ENCODE results near the gene PRKN.

The PRKN gene

DNA sequence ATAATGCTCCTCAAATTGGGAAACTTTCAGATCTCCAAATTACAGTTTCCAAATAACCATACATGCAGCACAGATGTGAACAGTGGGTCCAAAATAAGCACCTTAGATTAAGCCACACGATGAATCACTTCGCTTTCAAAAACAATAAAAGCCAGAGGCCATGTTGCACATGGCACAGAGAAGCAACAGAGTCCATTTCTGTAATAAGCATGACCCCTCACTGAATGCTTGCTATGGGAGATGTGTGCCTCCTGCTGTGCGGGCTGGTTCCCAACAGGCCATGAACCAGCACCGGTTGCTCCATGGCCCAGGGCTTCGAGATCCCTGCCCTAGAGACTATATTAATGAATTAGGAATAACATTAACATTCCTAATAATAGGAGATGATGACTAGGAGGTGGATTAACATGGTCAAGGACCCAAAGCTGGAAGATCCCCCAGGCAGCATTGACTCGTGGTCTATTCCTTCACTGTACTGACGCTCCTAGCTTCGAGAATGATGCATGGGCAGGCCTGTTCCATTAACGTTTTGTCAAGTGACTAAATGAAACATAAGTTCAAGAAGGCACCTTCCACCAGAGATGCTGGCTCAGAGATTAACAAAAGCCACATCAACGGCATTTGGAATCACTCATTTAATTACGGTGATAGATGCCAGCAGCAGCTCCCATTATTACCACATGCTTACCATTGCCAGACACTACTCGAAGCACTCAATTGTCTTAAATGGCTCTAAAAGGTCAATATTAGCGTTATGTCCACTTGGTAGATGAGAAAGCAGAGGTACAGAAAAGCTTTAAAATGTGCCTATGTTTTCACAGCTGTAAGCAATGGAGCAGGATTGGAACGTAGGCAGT lies 983.1 kb downstream of the PRKN start:
- DNase-seq: no peak

DNA sequence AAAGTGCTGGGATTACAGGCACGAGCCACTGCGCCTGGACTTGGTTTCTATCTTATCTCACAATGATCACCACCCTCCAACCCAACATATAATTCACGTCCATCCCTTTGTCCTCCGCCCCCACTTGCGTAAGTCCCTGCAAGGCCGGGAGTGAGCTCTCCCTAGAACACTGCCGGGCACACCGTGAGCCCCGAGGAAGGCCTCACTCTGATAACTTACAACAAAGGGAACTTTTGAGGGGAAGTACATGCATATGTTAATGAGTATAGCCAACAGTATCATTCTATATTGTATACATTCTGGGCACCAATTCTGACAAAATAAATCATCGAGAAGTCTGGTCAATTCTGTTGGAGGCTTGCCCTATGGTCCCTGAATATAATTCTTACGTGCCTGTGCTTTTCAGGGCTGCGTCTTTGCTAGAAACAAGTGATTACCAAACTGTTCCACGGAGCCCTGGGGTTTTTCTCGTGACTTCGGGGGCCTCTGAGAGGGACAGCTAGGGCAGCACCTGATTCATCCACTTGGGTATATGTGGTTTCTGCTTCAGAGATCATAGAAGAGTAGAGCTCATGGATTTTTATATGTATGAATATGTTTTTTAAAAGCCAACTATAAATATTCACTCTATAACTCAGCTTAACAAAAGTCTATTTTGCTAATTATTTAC lies 983.9 kb downstream of the PRKN start:
- DNase-seq: no peak

DNA sequence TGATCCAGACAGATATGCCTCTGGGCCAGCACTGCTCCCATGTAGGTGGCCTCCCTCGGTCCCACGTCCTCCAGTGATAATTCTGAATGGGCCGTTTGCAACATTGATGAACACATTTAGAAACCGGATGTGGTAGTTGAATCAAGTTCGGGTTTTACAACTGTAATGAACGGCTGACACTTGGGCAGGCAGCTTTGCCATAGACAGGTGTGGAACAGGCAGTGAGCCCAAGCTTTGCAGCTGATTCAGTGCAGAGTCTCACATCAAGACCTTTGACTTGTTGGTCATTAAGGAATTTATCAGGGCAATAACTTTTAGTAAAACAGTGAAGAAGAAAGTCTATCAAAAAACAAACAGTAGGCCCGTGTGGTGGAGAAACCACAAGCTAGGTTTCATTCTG lies 987.1 kb downstream of the PRKN start:
- DNase-seq: no peak

DNA sequence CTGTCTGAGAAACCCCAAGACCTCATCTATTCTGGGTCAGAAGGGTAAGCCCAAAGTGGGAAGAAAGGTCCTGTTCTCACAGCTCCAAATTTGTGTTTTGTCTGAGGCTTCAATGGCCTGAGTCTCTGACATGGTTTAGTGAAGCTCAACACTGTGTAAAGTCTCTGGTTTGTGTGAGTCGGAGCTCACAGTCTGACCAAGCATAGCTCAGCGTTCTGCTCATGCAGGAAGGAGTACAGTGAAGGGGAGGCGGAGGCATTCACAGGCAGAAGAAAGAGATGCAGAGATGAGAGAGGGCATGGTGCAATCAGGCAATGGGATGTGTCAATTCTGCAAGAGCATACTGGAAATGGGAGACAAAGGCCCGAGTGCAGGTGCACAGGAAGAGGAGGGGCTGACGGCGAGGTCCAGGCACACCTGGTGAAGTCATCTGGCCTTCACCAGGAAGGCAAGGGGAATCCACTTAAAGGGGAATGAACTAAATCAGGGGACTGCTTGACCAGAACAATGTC lies 990.7 kb downstream of the PRKN start:
- DNase-seq: no peak

DNA sequence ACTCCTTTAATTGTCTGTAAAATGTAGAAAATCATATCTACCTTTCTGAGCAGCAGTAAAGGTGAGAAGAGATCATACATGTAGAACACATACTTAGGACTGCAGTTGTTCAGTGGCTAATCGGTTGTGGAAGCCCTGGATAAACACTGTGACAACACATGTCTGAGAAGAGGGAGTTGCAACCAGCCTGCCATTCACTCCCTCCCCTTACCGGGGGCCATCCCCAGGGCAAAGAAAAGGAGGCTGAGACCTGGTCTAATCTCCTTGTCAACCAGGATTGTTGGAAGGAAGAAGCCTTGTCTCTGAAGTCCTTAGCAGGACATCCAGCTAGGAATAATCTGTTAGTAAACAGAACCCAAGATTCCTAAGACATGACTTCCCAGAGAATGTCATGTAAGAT lies 991.2 kb downstream of the PRKN start:
- DNase-seq: no peak

DNA sequence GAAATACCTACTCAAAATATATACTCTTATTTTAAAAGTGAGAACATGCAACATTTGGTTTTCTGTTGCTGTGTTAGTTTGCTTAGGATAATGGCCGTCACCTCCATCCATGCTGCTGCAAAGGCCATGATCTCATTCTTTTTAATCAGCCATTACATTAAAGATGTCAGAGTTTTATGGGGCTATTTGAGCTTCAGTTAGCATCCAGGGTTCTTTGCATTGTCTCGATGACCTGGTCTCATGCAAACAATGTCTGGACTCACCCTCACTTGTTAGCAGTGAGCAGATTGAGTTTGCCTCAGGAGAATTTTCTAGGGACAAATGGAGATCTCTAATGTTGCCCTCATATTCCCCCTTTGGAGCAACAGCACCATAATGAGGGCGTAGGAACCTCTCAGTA lies 995.0 kb downstream of the PRKN start:
- no peak for DNase-seq

DNA sequence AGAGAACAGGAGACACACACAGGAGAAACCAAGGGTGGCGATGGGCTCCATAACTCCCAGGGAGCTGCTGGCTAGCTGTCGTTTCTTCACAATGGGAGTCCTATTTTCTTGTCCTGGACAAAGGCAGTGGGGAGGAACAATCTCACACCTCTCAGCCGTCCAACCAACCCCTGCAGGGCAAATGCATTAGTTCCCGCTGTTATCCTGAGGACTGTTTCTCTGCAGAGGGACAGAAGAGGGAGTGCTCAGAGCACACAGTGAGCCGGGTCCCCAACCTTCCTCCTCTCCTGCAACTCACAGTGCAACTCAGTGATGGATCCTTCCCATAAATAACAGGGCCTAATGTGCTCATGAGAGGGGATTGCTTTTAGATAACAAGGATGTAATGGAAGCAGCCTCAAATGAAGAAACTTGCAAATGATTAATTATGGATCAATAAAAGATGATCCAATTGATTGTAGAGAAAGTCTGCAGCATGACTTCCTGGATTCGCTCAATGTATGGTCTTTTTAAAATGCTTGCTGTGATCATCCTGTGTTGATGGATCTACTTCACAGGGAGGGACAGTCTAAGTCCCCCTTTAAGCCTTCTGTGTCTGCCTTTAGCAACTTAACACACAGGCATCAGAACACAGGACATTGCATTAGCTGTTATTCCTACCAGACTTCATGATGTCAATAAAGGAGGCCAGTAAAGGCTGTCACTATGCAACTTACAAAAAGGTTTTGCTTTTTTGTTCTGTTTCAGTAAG lies 1000.3 kb downstream of the PRKN start:
- DNase-seq: no peak

DNA sequence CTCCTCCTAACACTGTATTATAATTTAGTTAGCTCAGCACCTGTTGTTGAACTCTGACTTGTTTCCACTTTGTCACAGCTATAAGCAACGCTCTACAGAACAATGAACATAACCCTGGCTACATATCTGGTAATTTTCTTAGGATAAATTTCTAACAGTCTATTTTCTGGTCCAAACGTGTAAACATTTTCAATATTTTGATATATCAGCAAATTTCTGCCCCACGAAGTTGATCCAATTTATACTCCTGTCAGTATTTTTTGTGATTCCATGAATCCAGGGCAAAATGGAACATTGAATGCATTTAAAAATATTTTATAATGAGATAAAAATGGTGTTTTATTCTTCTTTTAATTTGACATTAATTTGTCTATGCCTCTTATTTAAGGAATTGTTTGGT lies 1005.2 kb downstream of the PRKN start:
- DNase-seq: no peak

DNA sequence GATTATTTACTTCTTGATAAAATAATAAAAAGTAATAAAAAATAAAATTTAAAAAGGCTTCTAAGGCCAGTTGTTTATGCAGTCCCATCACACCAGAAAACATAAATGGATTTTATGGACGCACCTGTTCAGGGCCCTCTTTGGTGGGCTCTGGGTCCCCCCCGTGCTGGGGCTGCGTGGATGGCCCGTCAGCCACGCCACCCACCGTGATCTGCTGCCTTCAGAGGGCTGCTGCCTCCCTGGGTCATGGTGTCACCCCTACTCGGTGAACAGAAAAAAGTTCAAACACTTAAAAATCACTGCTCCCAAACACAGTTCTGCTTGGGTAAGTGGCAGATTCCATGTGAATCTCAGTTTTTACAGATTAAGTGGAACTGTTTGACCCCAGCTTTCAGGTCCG lies 1006.1 kb downstream of the PRKN start:
- DNase-seq: no peak

DNA sequence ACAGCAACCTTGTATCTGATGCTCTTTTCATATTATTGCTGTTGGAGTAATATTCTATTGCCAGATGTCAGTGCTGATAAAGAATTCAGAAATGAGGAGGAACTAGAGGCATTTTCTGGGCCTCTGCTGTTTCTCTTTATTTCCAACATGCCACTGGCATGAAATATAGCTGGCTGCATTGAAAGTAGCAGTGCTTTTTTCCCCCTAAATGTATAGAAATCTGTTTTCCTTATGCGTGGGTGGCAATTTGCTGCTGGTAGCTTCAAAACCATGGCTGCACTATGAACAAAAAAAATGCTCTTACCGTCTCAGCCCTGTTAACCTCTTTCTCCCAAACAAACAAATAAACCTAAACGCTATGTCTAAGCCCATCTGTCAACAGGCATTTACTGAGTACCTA lies 1011.4 kb downstream of the PRKN start:
- no peak for DNase-seq

DNA sequence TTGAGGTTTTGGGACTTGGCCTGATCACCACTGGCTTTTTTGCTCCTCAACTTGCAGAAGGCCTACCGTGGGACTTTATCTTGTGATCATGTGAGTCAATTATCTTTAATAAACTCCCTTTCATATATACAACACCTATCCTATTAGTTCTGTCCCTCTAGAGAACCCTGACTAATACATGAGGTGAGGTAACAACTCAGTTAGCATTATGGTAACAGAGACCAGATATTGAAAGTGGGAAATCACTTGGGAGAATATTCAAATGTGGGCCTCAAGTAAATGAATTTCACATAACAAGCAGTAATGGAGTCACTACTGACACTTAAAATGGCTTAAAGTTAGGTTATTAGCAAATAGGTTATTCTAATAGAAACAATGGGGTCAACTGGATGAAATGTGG lies 1015.6 kb downstream of the PRKN start:
- DNase-seq: no peak

DNA sequence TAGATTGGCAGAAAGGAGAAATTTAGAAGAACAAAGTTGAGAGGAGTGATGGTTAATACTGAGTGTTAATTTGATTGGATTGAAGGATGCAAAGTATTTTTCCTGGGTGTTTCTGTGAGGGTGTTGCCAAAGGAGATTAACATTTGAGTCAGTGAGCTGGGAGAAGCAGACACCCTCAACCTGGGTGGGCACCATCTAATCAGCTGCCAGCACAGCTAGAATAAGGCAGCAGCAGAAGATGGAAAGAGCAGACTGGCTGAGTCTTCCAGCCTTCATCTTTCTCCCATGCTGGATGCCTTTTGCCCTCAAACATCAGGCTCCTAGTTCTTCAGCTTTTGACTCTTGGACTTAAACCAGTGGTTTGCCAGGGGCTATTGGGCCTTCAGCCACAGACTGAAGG lies 1016.1 kb downstream of the PRKN start:
- DNase-seq: no peak

DNA sequence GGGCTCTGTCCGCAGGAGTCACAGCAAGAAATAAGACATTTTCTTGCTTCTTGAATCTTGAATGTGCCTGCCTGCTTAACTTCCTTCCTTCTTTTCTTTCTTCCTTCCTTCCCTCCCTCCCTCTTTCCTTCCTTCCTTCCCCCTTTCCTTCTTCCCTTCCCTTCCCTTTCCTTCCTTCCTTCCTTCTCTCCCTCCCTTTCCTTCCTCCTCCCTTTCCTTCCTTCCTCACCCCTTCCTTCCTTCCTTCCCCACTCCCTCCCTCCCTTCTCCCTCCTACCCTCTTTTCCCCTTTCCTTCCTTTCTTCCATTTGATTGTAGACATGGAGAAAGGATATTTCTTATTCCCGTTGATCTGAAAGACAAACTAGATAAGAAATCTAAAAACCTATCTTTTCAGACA lies 1016.9 kb downstream of the PRKN start:
- no peak for DNase-seq

DNA sequence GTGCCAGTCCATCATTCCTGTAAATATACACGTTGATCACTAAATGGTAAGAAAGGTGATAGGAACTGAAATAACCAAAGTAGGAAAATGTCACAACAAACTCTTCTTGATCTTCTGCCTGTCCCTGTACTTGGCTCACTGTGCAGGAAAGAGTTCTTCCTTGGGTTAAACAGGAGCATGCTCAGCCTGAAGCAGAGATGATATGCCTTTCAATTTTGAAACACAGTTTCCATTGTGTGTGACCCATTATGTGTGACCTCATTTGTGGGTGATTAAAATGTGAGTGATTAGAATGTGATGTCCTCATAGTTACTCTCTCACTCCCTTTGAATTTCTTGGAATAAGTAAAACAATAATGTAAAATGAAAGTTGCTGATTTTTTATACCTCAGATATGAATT lies 1026.5 kb downstream of the PRKN start:
- DNase-seq: no peak

DNA sequence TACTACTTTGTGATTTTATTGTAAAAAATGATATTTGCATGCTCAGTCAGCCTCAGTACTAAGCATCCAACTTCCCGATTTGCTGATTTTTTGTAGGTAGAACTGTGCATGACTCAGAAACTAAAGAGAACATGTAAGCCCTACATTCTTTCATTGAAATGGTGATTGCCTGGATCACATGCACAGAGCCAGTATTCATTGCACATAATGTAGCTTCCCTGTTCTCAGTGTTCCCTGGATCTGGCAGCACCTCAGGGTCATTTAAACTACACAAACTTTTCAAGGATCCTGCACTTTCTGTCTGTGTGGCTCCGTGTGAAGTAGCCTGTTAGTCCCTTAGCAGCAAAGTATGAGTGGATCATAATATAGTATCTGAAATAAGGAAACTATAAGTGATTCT lies 1030.8 kb downstream of the PRKN start:
- DNase-seq: no peak

DNA sequence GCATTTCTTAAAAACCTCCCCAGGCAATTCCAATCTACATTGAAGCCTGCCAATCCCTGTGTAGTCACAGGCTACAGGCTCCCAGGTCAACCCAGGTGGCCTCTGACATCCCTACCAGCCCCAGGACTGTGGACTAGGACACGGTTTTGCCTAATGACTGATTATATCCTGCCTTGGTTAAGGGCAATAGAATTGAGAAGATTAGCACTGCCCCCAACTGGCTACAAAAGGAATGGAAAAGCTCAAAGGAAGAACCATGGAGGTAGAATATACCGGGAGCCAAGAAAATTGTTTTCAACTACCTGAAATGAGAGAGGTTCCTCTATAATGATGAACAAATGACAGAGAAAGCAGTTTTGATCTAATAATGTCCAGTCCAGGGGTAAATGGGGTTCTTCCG lies 1032.6 kb downstream of the PRKN start:
- DNase-seq: no peak

DNA sequence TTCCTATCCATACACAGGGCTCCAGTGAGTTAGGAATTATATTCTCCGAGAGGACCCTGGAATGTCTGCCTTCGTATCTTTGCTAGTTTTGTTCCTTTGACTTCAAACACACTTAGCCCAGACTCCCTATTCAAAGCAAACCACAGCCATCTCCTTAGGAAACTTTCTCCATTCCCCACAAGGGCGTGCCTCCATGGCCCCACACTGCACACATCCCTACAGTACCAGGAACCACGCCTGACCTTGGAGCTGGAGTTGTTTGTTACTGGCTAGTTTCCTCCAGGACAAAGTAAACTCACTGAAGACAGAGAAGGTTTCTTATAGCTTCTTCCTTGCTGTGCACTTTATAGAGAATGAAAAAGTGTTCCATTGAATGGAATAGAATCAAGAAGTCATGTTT lies 1040.9 kb downstream of the PRKN start:
- DNase-seq: no peak

DNA sequence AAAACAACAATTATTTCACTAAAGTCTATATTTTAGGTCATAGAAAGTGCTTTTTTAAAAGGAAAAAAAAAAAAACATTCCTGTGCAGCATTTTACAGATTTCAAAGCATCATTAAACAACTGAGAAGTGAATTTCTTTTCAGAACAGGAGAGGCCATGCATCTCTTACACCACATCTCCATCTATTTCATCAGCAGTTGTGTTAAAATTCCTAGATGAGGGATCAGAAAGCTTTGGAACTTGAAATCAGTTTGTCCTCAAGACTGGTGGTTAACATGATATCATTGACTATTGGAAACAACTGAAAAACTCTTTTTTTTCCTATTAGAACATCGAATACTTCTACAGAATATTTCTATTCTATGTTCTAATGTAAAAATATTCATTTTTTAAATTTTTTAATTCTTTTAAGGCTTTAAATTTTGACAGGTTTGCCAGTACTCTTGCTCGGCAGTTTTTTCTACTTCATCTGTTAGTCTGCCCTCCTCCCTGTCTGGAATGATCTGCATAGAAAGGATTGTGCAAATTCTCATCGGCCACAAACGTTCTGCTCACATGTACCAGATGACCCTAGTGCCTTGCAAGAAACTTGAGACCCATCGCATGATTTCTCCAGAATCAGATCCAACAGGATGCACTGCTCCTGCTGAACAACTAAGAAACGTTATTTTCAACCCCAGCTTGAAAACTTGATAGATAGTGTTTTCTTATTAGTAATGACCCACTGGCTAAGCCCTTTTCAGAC lies 1042.7 kb downstream of the PRKN start:
- no peak for DNase-seq

DNA sequence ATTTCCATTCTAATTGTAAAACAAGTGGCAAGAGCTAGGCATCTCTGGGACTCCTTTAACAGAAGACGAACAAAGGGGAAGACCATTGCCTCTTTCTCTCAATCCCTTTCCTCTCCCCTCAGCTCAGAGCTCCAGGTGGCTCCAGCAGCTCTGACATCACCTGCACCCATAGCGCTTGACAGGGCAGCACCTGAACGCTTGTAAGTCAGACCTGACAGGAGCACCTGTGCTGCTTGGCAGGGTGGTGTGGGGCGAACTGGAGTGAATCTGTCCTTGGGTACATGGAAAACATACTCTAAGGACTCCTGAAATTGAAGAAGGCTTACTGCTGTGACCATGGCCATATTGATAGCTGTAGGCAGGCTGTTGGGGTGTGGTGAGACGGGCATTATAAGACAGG lies 1044.2 kb downstream of the PRKN start:
- no peak for DNase-seq

DNA sequence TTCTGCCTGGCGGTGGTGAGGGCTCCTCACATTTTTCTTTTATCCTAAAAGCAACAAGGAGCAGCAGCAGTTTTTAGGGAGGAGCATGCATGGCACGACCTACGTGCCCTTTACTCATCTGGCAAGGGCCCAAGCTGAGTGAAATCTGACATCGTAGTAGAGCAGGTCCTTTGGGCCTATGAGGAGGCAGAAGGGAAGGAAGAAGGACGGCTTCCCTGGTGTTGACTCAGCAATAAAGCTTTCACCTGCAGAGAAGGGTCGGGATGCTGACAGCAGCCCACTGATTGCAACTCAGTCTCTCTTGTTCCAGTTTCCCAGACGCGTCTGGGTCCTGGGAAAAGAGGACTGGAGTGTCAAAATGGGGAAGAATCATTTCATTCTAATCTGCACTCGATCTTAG lies 1044.6 kb downstream of the PRKN start:
- no peak for DNase-seq

DNA sequence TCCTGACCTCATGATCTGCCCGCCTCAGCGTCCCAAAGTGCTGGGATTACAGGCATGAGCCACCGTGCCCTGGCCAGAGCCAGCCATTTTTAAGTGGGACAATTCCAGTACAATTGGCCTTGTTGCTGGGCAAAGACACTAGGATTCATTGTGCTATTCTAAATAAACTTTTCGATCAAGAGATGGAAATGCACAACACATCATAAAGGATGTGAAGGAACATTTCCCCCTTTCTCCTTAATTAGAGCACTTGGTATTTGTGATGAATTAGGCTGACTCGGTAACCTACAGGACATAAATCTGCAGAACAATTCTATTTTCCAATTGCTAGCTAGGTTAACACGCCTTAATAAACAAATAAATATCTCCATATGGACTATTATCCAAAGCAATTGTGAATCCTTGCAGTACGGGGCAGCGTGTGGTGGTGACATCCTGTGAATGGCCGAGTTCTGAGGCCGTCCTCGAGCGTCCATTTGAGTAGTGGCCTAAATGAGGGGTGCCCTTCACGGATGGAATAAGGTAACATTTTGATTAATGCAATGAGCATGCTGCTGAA lies 1047.5 kb downstream of the PRKN start:
- DNase-seq: no peak

DNA sequence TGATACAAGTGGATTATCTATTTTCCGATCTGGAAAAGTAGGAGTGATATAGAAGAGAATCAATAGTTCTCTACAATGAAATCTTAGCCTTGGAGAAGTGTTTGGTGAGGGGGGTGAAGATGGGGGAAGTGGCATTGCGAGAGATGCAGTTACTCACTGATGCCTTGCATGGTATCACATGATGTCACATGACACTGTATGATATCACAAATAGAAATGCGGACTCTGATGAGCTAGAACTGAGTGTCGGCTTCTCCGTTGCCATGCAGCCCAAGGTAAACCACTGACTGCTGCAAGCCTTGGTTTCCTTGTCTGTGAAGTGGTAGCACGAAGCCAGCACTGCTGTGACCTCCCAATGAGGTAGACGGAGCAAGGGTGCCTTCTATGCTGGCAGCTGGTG lies 1050.4 kb downstream of the PRKN start:
- no peak for DNase-seq

DNA sequence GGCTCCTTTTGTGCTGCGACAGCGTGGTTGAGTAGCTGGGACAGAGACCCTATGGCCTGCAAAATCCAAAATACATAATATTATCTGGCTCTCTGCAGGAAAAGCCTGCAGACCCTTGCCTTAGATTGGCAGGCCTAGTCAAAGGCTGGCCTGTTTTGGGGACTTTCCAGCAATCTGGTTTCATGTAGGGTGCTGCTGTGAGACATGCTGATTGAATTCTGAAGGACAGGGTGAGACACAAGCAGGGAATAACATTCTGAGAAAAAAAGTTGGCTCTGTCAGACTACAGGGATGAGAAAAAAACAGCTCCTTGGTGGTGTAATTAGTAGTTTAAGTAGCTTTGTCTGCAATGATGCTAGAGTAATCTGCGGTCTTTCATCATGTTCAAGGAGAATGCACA lies 1051.0 kb downstream of the PRKN start:
- no peak for DNase-seq
